Hematopoietic multipotent progenitor cell treated with erythropoietin and hydrocortisone succinate and interleukin-3 and kit ligand, for 17 days (in vitro differentiated cells): ENCODE data around the gene HCN4.

Source experiments
- DNase-seq: peaks from one replicate; pipeline ENCODE4 v3.0.0-alpha.2; 2015; ENCODE audit warnings: low spot score

Gene HCN4

GRCh38 chr15:73295630-73296286 is 73.0 kb downstream of the HCN4 start:
- DNase-seq = no peak

GRCh38 chr15:73293773-73294172 is 75.0 kb downstream of the HCN4 start:
- DNase-seq = no peak

GRCh38 chr15:73291441-73291840 is 77.3 kb downstream of the HCN4 start:
- DNase-seq = no peak

- no peak for DNase-seq
Observed at GRCh38 chr15:73287019-73287418, 81.7 kb downstream of the HCN4 start.

- DNase-seq = no peak
Observed at GRCh38 chr15:73286311-73286710, 82.4 kb downstream of the HCN4 start.

GRCh38 chr15:73284090-73284716 is 84.6 kb downstream of the HCN4 start:
- no peak for DNase-seq

- no peak for DNase-seq
Observed at GRCh38 chr15:73283366-73283962, 85.3 kb downstream of the HCN4 start.

GRCh38 chr15:73282567-73283365 is 86.0 kb downstream of the HCN4 start:
- no peak for DNase-seq

- no peak for DNase-seq
Observed at GRCh38 chr15:73275862-73276261, 92.9 kb downstream of the HCN4 start.

GRCh38 chr15:73273181-73274002 is 95.4 kb downstream of the HCN4 start:
- DNase-seq = peak; percentile 49

GRCh38 chr15:73270366-73271097 is 98.2 kb downstream of the HCN4 start:
- no peak for DNase-seq
